HG03469 (cell line): ENCODE data around the gene C1orf52.
A peak's percentile ranks its signal among the peaks of the same experiment; 100 is the strongest.
"Not testable (repeated sequence)": the region's sequence is repeated elsewhere in the genome, so short reads cannot be mapped to it uniquely, and the experiment has no call there.

ENCODE experiments used
- ATAC-seq: cut with Tn5 transposase; IDR thresholded peaks from one replicate; pipeline ENCODE4 v1.9.1; 2021; ENCODE audit warnings: mild to moderate bottlenecking, moderate library complexity, moderate number of reproducible peaks; ENCODE audit not compliant: unreplicated experiment

C1orf52 gene

GRCh38 chr1:85278853-85279314, 19.4 kb upstream of the C1orf52 start:
- peak; percentile 23 for ATAC-seq

- no peak for ATAC-seq
These were observed 18.3 kb upstream of the C1orf52 start for GRCh38 chr1:85277802-85278201.

- ATAC-seq: no peak
These were observed 17.6 kb upstream of the C1orf52 start for GRCh38 chr1:85276978-85277639.

DNA sequence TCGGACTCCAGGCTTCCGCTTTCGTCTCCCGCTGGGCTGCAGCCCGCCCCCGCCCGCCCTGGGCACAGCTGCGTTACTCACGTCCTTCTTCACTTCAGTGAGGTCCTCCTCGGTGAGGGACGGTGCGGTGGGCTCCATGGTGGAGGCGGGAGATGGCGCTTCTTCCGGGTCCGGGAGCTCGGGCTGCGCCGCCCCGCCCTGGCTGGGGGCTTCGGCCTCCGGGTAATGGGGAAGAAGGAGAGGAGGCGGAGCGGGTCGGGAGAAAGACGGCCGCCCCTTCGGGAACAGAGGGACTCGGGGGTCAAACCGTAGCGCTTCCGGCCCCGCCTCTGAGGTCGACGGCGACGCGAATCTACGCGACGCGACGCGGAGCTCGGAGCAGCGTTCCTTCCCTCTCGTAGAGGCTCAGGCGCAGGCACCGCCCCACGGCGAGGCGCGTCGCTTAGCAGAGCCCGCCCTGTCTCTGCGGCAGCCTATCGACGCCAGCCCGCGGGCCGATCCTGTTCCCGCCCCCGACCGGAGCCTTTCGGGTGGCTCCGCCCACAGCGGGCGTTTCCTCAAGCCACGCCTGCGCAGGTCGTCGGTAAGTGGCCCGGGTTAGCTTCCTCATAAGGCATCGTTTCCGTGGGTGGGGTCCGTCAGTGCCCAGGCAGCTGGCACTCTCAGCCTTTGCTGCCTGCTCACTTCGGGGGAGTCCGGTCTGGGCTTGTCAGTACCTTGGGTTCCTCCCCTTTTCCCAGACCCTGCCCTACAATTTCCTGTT, 16.9 kb upstream of the C1orf52 start, which contains the start of gene BCL10:
Gene BCL10, minus strand, starts transcription at position 418 of the 763 bp plus-strand sequence. Its CDS starts 280 bp downstream, at position 138.
- peak; percentile 93 for ATAC-seq

- no peak for ATAC-seq
These were observed 16.3 kb upstream of the C1orf52 start for GRCh38 chr1:85275701-85276214.

DNA sequence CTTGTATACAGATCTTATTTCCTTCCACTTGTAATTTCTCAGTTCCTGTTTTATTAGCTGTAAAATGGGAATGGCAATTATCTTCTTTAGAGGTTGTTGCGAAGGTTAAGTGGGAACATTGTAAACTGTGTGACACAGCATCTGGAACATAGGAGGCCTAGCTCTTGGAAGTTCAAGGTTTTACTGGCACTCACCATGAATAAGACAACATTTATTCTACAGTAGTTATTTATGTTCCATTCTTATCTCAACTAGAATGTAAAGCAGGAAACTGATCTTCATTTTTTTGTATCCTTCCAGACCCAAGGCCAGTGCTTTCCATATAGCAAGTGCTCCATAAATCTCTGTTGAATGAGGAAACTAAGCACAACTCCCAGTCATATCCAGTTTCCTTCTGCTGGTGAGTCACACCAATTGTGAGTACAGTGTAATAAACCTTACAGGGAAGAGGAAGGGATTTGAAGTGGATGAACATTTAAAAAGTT, 15.5 kb upstream of the C1orf52 start:
- no peak for ATAC-seq

DNA sequence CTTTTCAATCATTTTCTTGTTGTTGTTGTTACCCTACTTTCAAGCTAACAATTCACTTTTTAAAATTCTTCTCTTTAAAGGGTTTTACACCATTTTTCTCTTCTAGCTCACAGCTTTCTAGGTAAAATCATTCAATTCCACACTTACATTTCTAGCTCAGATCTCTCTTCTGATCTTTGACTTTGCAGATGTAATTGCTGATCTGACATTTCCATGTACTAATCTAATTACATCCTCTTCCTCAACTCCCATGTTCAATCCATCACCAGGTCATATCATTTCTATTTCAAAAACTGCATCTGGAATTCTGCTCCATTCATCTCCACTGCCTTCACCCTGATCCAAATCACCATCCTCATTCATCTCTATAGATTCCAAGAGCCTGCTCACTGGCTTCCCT, 13.9 kb upstream of the C1orf52 start:
- no peak for ATAC-seq

DNA sequence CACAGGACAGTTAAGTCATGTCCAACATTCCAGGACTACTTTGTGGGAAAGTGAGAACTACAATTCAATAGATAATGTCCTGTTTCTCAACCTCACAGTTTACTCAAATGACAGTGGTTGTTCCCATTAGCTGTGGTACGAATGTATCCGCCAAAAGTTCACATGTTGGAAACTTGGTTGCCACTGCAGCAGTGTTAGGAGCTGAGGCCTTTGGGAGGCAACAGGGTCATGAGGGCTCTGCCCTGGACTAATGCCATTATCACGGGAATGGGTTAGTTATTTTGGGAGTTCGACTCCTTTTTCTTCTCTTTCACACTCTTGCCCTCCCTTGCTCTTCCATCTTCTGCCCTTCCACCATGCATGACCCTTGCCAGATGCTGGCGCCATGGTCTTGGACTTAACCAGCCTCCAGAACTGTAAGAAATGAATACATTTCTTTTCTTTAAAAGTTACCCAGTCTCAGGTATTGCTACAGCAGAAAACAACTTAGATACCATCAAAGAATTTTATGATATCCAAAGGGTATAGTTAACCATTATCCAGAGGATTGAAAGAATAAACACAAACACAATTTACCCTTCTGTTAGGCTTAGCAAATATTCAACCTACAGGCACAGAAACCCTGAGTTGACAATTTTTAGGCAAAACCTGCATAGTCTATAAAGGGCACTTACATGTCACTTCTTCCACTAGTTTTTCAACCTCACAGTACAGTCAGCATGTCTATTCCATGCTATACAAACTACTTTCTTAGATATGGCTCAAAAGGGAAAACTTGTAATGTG, 9.5 kb upstream of the C1orf52 start:
- ATAC-seq: no peak

GRCh38 chr1:85267313-85267712, 7.9 kb upstream of the C1orf52 start:
- no peak for ATAC-seq

DNA sequence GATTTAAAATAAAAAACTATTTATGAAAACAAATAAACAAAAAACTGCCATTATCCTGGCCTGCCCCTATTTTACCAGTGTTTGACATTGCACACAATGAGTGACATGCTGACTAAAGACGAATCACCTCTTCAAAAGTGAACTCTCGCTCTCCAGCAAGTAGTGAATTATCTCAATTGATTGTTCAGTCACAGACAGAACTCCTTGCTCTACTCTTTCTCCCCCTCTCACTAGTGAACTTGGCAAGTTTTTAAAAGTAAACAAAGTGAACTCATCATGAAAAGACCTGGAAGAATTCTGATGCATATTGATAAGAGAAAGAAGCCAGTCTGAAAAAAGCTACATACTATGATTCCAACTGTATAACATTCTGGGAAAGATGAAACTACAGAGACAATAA, 4.7 kb upstream of the C1orf52 start:
- no peak for ATAC-seq

- no peak for ATAC-seq
These were observed 3.5 kb upstream of the C1orf52 start for GRCh38 chr1:85262985-85263384.

DNA sequence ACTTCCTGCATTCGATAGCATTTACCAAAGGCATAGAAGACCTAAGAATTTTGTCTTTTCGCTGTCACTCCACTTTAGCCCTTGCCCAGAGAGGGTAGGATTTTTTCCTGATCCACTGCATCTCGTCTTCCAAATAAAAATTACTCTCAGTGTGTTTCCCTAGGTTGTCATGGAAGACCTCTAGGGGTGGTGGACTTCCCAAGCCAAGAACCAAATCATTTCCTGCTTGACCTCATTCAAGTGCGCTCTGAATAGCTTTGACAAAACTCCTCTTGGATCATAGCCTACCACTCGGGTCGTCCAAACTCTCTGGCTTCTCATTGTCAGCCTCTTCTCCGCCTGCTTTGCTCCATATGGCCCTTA, 431 bp upstream of the C1orf52 start:
- no peak for ATAC-seq

GRCh38 chr1:85258536-85259117, 835 bp downstream of the C1orf52 start:
- ATAC-seq: no peak

DNA sequence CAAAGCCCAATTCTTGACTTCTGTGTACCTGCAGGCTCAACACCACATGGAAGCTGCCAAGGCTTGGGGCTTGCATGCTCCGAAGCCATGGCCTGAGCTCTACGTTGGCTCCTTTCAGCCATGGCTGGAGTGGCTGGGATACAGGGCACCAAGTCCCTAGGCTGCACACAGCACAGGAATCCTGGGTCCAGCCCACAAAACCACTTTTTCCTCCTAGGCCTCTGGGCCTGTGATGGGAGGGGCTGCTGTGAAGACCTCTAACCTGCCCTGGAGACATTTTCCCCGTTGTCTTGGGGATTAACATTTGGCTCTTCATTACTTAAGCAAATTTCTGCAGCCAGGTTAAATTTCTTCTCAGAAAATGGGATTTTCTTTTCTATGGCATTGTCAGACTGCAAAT, 10.4 kb downstream of the C1orf52 start:
- not testable (repeated sequence) for ATAC-seq

GRCh38 chr1:85245891-85246290, 13.6 kb downstream of the C1orf52 start:
- ATAC-seq: no peak

DNA sequence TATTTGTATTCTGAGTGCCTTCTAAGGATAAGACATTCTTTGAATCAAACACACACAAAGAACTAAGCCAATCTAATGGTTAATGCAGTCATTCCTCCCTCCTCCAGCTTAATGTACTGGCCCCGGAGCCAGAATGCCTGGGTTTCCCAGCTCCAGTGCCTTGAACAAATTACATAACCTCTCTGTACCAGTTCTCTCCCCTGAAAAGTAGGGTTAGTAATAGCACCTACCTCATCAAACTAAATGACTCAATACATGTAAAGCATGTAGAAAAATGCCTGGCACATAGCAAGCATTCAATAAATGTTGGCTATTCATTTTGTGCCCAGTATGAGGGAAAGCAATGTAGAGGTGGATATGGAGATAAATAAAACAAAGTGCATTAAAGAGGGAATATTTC, 14.0 kb downstream of the C1orf52 start:
- ATAC-seq: no peak

DNA sequence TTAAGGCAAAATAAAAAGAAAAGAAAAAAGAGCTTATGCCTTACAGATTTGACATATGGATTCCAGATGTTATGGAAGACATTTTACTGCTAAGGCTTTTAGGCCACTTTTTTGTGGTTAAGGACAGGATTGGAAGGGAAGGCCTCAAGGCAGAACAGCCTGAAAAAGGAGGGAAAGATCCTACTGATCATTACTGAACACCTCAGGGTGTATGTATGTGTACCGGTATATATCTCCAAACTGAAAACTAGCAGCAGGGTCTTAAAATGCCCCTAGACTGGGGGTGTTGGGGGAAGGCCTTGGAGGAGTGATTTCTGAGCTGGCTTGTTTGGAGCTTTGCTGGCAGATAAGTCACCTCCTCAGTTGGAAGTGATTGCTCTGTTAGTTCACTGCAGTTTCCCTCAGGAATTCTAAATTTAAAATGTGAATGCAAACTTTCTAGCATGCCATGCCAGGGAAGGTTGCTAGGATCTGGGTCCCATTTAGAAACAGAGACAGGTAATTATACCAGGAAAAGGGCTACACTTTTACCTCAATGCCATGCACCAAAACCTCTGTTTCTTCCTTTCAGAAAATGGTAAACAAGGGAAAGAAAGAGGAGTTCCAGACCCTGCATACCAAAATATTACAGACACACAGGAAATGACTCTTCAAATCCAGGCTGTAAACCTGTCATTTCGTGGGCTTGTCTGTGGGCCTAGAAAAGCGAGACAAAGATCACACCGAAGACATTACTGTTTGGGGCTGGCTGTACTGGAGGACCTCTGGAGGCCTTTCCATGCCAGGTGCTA, 15.0 kb downstream of the C1orf52 start:
- ATAC-seq: no peak

GRCh38 chr1:85243372-85243771, 16.1 kb downstream of the C1orf52 start:
- ATAC-seq: no peak

GRCh38 chr1:85240643-85241042, 18.8 kb downstream of the C1orf52 start:
- no peak for ATAC-seq

DNA sequence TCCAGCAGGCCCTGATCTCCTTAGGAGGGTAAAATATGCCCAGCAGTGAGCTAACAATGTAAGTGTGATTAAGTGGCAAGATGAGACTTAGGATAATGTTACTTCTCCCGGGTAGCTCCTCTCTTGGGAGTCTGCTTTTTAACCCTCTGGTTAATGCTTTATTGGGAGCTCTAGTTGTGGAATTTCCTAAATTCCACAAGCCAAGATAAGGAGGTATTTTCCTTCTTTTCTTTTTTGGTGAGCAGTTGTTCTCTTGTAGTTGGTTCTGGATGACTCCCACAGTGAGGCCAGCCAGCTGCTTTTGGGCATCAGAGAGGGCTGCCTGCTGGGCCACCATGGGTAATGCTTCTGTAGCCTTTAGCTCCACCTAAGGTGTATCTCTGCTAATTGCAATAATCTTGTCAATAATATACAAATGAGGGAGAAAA, 19.3 kb downstream of the C1orf52 start:
- no peak for ATAC-seq
